ENCODE results near the gene KDM5B.

KDM5B gene

DNA sequence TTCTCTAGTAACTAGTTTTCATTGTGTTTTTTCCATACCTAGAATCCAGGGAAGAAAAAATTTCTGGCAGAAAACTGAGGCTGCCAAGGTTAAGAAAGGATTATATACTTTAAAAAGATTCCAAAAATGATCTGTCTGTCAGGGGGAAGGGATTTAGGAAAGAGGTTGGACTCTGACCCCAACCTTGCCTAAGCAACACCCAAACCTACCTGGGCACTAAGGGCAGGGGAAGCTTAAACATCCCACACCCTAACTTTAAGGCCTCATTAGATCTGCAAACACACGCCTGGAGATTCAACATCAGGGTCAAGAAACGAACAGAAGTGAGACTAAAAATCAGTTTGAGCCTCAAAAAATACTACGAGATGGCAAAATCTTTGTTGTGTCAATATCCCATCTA lies 19.4 kb downstream of the KDM5B start:
- no peak overlapping the region for H3K4me3 ChIP-seq (ENCODE audit: low read depth, low read length)

DNA sequence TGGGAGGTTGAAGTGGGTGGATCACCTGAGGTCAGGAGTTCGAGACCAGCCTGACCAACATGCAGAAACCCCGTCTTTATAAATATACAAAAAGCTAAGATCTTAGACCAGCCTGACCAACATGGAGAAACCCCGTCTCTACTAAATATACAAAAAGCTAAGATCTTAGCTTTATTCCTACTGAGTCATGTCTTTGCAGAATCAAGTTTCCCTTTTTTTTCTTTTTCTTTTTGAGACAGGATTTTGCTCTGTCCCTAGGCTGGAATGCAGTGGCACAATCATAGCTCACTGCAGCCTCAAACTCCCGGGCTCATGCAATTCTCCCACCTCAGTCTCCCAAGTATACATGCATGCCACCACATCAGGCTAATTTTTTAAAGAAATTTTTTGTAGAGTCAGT lies 21.4 kb downstream of the KDM5B start:
- no peak overlapping the region for H3K4me3 ChIP-seq (ENCODE audit: low read depth, low read length)
- TF ChIP-seq, protein P1, sequence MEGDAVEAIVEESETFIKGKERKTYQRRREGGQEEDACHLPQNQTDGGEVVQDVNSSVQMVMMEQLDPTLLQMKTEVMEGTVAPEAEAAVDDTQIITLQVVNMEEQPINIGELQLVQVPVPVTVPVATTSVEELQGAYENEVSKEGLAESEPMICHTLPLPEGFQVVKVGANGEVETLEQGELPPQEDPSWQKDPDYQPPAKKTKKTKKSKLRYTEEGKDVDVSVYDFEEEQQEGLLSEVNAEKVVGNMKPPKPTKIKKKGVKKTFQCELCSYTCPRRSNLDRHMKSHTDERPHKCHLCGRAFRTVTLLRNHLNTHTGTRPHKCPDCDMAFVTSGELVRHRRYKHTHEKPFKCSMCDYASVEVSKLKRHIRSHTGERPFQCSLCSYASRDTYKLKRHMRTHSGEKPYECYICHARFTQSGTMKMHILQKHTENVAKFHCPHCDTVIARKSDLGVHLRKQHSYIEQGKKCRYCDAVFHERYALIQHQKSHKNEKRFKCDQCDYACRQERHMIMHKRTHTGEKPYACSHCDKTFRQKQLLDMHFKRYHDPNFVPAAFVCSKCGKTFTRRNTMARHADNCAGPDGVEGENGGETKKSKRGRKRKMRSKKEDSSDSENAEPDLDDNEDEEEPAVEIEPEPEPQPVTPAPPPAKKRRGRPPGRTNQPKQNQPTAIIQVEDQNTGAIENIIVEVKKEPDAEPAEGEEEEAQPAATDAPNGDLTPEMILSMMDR (IDR thresholded peaks at IDR 0.05; ENCODE audit: borderline replicate concordance, insufficient read depth, low read depth, low read length) = no peak

More for the DNA sequence above, 19.4 kb downstream of the KDM5B start:
- TF ChIP-seq, protein P1 (IDR thresholded peaks at IDR 0.05; ENCODE audit: borderline replicate concordance, insufficient read depth, low read depth, low read length) = no peak

DNA sequence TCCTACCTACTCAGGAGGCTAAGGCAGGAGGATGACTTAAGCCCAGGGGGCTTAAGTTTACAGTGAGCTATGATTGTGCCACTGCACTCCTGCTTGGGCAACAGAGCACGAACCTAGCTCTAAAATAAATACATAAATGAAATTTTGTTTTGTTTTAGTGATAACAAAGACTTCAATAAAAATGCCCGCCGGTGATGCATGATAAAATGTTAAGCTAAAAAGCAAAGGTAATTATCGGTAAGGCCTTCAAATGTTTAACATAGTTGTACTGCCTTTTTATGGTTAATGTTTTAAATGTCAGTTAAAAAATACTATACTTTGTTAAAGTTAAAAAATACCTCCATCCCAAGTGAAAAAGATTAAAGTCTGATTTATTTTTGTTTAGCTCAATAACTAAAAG lies 27.0 kb downstream of the KDM5B start:
- TF ChIP-seq, protein P1 (IDR thresholded peaks at IDR 0.05; ENCODE audit: borderline replicate concordance, insufficient read depth, low read depth, low read length) = no peak
- H3K4me3 ChIP-seq (ENCODE audit: low read depth, low read length) = no peak overlapping the region

DNA sequence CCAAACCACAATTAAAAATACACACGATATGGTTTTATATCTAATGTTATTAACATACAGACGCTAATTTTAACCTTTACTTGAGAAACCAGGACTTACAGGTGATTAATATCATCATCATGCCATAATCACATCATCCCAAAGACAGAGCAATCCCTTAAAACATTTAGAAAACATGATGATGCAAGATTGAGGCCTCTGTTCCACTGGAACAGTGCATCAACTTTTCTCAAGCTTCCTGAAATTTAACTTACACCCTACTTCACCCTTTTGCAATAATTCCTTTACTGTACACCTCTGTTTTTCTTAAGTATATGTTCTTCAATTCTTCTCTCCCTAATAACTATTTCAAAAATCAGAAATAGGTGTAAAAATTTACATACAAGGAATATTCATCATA lies 38.1 kb downstream of the KDM5B start:
- no peak overlapping the region for H3K4me3 ChIP-seq (ENCODE audit: low read depth, low read length)
- TF ChIP-seq, protein P1 (IDR thresholded peaks at IDR 0.05; ENCODE audit: borderline replicate concordance, insufficient read depth, low read depth, low read length) = no peak

DNA sequence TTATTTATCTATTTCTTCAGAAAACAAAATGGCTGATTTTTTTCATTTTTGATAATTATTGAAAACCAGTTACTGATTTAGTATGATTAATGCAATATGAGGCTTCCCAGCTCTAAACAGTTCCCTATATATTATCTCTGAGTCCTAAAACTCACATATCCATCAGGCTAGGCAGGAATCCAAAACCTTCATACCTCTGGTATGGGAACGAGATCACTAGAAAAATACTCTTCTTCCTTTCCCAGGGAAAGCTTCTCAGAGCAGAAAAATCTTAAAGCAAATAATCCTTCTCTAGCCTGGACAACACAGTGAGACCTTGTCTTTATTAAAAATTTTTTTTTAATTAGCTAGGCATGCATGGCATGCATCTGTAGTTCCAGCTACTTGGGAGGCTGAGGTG lies 42.5 kb downstream of the KDM5B start:
- H3K4me3 ChIP-seq (ENCODE audit: low read depth, low read length) = no peak overlapping the region
- TF ChIP-seq, protein P1 (IDR thresholded peaks at IDR 0.05; ENCODE audit: borderline replicate concordance, insufficient read depth, low read depth, low read length) = no peak

DNA sequence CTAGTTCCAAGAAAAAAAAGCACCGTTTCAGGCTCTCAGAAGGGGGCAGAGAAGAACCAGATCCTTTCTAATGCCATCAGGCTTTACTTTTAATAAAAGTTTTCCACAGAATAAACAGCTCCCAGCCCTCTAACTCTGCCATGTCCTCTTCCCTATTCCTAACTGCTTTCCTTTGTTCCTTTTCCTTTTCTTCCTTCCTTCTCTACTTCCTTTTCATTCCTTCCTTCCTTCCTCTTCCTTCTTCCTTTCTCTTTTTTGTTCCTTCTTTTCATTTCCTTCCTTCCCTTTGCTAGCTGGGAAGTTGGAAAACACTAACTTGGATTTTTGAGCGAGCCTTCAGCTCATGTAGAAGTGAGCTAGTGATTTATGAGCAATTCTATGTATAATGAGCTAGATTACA lies 46.2 kb downstream of the KDM5B start:
- TF ChIP-seq, protein P1 (IDR thresholded peaks at IDR 0.05; ENCODE audit: borderline replicate concordance, insufficient read depth, low read depth, low read length) = no peak
- no peak overlapping the region for H3K4me3 ChIP-seq (ENCODE audit: low read depth, low read length)

DNA sequence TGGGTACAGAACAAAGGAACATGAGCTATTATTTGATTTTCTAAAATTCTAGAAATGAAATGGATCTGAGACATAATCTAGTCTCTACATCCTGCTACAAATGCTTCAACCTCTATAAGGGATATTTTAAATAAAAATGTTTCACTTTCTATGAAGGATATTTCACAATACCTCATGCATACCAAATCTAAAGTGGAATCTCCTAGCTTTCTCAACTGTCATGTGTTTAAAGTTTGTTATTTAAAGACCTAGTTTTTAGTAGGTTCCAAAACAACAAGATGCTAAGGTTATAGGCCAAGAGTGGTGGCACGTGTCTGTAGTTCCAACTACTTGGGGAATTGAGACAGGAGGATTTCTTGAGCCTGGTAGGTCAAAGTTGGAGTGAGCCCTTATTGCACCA lies 47.6 kb downstream of the KDM5B start:
- H3K4me3 ChIP-seq (ENCODE audit: low read depth, low read length) = no peak overlapping the region
- TF ChIP-seq, protein P1 (IDR thresholded peaks at IDR 0.05; ENCODE audit: borderline replicate concordance, insufficient read depth, low read depth, low read length) = no peak

Measured in GM12875 (cell line).